K562 (cell line): ENCODE results near the gene SHOX. TPM values are rescaled to one million over a fixed set of nuclear protein-coding genes. Genes with fewer than 3 reads are reported as not detected.

ENCODE experiments used
- ATAC-seq: fragments of 200-7000 bp; cut with Tn5 transposase; 3 replicates; pipeline ENCODE4 v1.9.1; 2020; ENCODE audit warnings: moderate library complexity
- BruUV-seq: library from RNA; stranded (reverse); fragments of 400-500 nt; replicated peaks from 2 replicates; lab custom pipeline; 2021; lab: Mats Ljungman, UMichigan
- CTCF ChIA-PET: fragments of 300-600 bp; formaldehyde crosslinking; extraction: SDS; loops from one replicate; lab custom pipeline; 2021; ENCODE audit warnings: low intra/inter-chr PET ratio; lab: Yijun Ruan, JAX
- POLR2A ChIA-PET: fragments of 300-600, 350-650 bp; sonication (Branson Sonifier 250); formaldehyde crosslinking; extraction: SDS; loops from one replicate; lab custom pipeline; 2021; ENCODE audit warnings: antibody characterized with exemption, inconsistent platforms; lab: Yijun Ruan, JAX
- DNase-seq, 4 experiments: peaks; one replicate each; pipeline versions ENCODE4 v3.0.0 to v3.0.0-alpha.2; 2011 to 2018; ENCODE audit warnings: low spot score in 3 of 4, mixed read lengths in 3 of 4; ENCODE audit errors: extremely low read depth in 1 of 4
- FAIRE-seq: peaks from 2 replicates; lab custom pipeline; 2011; peaks lifted over from hg19 to GRCh38; lab: Jason Lieb, UNC
- H2AFZ ChIP-seq: 2 replicates; pipeline ENCODE4 v1.6.0; 2011; ENCODE audit warnings: low read depth, low read length, control low read depth, inconsistent platforms
- H3K27ac ChIP-seq: fragments of 200-600 bp; 3 replicates; pipeline ENCODE4 v1.8.0; 2011; ENCODE audit warnings: low read depth, mild to moderate bottlenecking, control low read depth, inconsistent platforms, low read length, moderate library complexity, mixed read lengths; ENCODE audit errors: extremely low read depth
- H3K27me3 ChIP-seq, 2 experiments: fragments of 300-600 bp in 1 of 2; 2 replicates in 1 of 2; 3 replicates in 1 of 2; pipeline versions ENCODE4 v1.6.0 to v1.8.0; 2011; ENCODE audit warnings: inconsistent platforms in 2 of 2, low read length in 2 of 2, mild to moderate bottlenecking in 1 of 2, mixed read lengths in 1 of 2, moderate library complexity in 1 of 2; ENCODE audit not compliant: control insufficient read depth in 2 of 2, insufficient read depth in 2 of 2
- H3K36me3 ChIP-seq: fragments of 300-600 bp; 3 replicates; pipeline ENCODE4 v1.8.0; 2011; ENCODE audit warnings: mild to moderate bottlenecking, low read length, inconsistent platforms; ENCODE audit not compliant: control insufficient read depth, insufficient read depth
- H3K4me1 ChIP-seq, 2 experiments: fragments of 200-600 bp in 1 of 2; replicated peaks in 1 of 2; 2 replicates in 1 of 2; 3 replicates in 1 of 2; pipeline versions ENCODE4 v1.5.1 to v1.8.0; 2011; ENCODE audit warnings: inconsistent platforms in 2 of 2, low read length in 2 of 2, mild to moderate bottlenecking in 1 of 2, mixed read lengths in 1 of 2, moderate library complexity in 1 of 2; ENCODE audit not compliant: control insufficient read depth in 2 of 2, insufficient read depth in 2 of 2
- H3K4me2 ChIP-seq: 2 replicates; pipeline ENCODE4 v1.6.1; 2011; ENCODE audit warnings: low read length, control low read depth, inconsistent platforms, mixed read lengths; ENCODE audit not compliant: insufficient read depth
- H3K4me3 ChIP-seq: fragments of 200-600 bp; sonication (generic), shearing (Covaris generic); 2 replicates; pipeline ENCODE4 v1.5.1; 2016; ENCODE audit warnings: control low read depth, inconsistent platforms
- H3K79me2 ChIP-seq: fragments of 200-600 bp; 3 replicates; pipeline ENCODE4 v1.8.0; 2011; ENCODE audit warnings: low read length, inconsistent platforms; ENCODE audit not compliant: control insufficient read depth, insufficient read depth
- H3K9ac ChIP-seq, 2 experiments: 2 replicates each; pipeline versions ENCODE4 v1.6.0 to v1.6.1; 2011; ENCODE audit warnings: low read depth in 2 of 2, low read length in 2 of 2, control low read depth in 1 of 2, inconsistent platforms in 1 of 2, mild to moderate bottlenecking in 1 of 2, mixed read lengths in 1 of 2; ENCODE audit not compliant: insufficient read depth in 1 of 2
- H3K9me1 ChIP-seq: one replicate; pipeline ENCODE4 v1.6.0; 2011; ENCODE audit warnings: inconsistent platforms, mild to moderate bottlenecking, low read length, moderate library complexity; ENCODE audit not compliant: control insufficient read depth, insufficient read depth
- H3K9me3 ChIP-seq: replicated peaks from 2 replicates; pipeline ENCODE4 v1.5.1; 2011; ENCODE audit warnings: low read depth, low read length, inconsistent platforms; ENCODE audit not compliant: control insufficient read depth, insufficient read depth
- H4K20me1 ChIP-seq: replicated peaks from 2 replicates; pipeline ENCODE4 v1.6.1; 2011; ENCODE audit warnings: low read length, inconsistent platforms, mixed read lengths; ENCODE audit not compliant: control insufficient read depth, insufficient read depth
- NRF1 ChIP-seq, 2 experiments: fragments of 450-650 bp; IDR thresholded peaks in 1 of 2; conservative IDR thresholded peaks in 1 of 2; 2 replicates each; pipeline ENCODE4 v1.6.1; 2014; ENCODE audit warnings: mild to moderate bottlenecking in 2 of 2
- PHF21A ChIP-seq: fragments of 450-650 bp; IDR thresholded peaks from 2 replicates; pipeline ENCODE4 v1.6.1; 2017; ENCODE audit warnings: low read depth, borderline replicate concordance
- ZFP36 ChIP-seq: fragments of 150-350 bp; IDR thresholded peaks from 2 replicates; pipeline ENCODE4 v1.6.1; 2018; ENCODE audit warnings: low read length, low read depth; ENCODE audit not compliant: partially characterized antibody
- ZNF263 ChIP-seq: sonication (generic); formaldehyde crosslinking; IDR thresholded peaks from 2 replicates; pipeline ENCODE4 v1.8.0; 2022; ENCODE audit warnings: mild to moderate bottlenecking, missing genetic modification reagents, borderline replicate concordance
- ZNF696 ChIP-seq: fragments of 250-450 bp; sonication (Bioruptor Pico); conservative IDR thresholded peaks from 2 replicates; pipeline ENCODE4 v1.4.0; 2020; ENCODE audit warnings: mild to moderate bottlenecking, moderate library complexity
- WGBS: fragments of 100-300 bp; shearing (Covaris generic); methylation state at CpG from one replicate; pipeline ENCODE4 v1.1.6; 2016; ENCODE audit warnings: low coverage, mixed read lengths; ENCODE audit not compliant: insufficient coverage; ENCODE audit errors: missing lambda C conversion rate; 5-methylcytosine and 5-hydroxymethylcytosine counted together
- in situ Hi-C: fragments of 300-500 bp; cut with MboI; formaldehyde crosslinking; loops from 4 replicates; pipeline ENCODE4 v1.15.0; 2018; ENCODE audit warnings: inconsistent platforms, mixed read lengths
- intact Hi-C: fragments of 100-400 bp; cut with micrococcal nuclease; formaldehyde crosslinking; loops from 2 replicates; pipeline ENCODE4 v1.14.2; 2022
- polyA plus RNA-seq, 8 experiments: library from polyadenylated mRNA; depleted of rRNA in 4 of 8; stranded (reverse) in 5 of 8; unstranded in 3 of 8; fragments of >200 nt; fragmentation: Nextera tagmentation in 2 of 8; fragmentation: Illumina TruSeq in 1 of 8; extraction: Ambion mirVana in 2 of 8; extraction: Trizol in 1 of 8; gene quantifications; 2 replicates each; pipeline versions ENCODE4 v1.2.1 to v1.2.3, GENCODE V29; 2011 to 2014; ENCODE audit warnings: inconsistent platforms in 1 of 8, missing spikeins in 1 of 8
- total RNA-seq, 7 experiments: library from RNA; depleted of rRNA in 6 of 7; stranded (reverse); fragments of >200 nt in 6 of 7; fragmentation: Illumina TruSeq in 2 of 7; extraction: Trizol in 2 of 7; gene quantifications; 2 replicates each; pipeline versions ENCODE4 v1.2.1 to v1.2.3, GENCODE V29; 2011 to 2021; ENCODE audit warnings: low replicate concordance in 1 of 7
- TF ChIP-seq, protein P1 (sequence below): fragments of 200-800 bp; sonication (Bioruptor generic); IDR thresholded peaks from 2 replicates; pipeline ENCODE4 v1.6.1; 2017; ENCODE audit warnings: missing genetic modification characterization, missing compliant biosample characterization
- TF ChIP-seq, protein P2 (sequence below): fragments of 200-800 bp; sonication (Bioruptor generic); IDR thresholded peaks from 2 replicates; pipeline ENCODE4 v1.6.1; 2016; ENCODE audit warnings: missing genetic modification characterization, missing compliant biosample characterization
- TF ChIP-seq, protein P3 (sequence below): sonication (generic); formaldehyde crosslinking; IDR thresholded peaks from 2 replicates; pipeline ENCODE4 v1.8.0; 2022; ENCODE audit warnings: mild to moderate bottlenecking, low read depth, missing genetic modification reagents

The SHOX gene
- total and polyA plus RNA-seq, 9 of the 15 experiments (the other 6 are each of a cell fraction or from before 2014, with no cell fraction given), result not detected

DNA sequence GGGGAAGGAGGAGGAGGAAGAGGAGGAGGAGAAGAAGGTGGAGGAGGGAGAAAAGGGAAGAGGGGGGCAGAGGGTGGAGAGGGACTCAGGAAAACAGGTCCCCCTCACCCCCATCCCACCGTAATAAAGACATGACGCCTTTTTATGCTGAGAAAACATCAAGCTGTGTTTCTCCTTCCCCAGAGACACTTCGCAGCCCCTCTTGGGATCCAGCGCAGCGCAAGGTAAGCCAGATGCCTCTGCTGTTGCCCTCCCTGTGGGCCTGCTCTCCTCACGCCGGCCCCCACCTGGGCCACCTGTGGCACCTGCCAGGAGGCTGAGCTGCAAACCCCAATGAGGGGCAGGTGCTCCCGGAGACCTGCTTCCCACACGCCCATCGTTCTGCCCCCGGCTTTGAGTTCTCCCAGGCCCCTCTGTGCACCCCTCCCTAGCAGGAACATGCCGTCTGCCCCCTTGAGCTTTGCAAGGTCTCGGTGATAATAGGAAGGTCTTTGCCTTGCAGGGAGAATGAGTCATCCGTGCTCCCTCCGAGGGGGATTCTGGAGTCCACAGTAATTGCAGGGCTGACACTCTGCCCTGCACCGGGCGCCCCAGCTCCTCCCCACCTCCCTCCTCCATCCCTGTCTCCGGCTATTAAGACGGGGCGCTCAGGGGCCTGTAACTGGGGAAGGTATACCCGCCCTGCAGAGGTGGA is 45.3 kb upstream of the SHOX start:
- H2AFZ ChIP-seq, result no peak overlapping the region
- no peak overlapping the region for H3K4me3 ChIP-seq
- H3K27me3 ChIP-seq, result no peaks in the 10 kb centered on the region
- ChIA-PET POLR2A (no interaction called here), CTCF (no interaction called here)
- intact Hi-C loops, result no loop called here
- no TSS peak for BruUV-seq
- no peaks in the 10 kb centered on the region for H3K9me1 ChIP-seq
- H3K9ac ChIP-seq, result no peak overlapping the region
- ATAC-seq (no peak), FAIRE-seq (no peak), DNase-seq (no peak)
- no peaks in the 10 kb centered on the region for H3K4me1 ChIP-seq
- no peaks in the 10 kb centered on the region for H3K36me3 ChIP-seq
- peaks cover 4% of the 10 kb centered on the region for H3K9me3 ChIP-seq
- H3K79me2 ChIP-seq, result no peaks in the 10 kb centered on the region
- H4K20me1 ChIP-seq, result no peaks in the 10 kb centered on the region
- no peak overlapping the region for H3K4me2 ChIP-seq
- WGBS, result 0% methylated on average over 11 of the region's 21 CpGs
- in situ Hi-C loops, result no loop called here
- H3K27ac ChIP-seq, result no peak overlapping the region
- TF ChIP-seq PHF21A (no peak), ZFP36 (no peak), ZNF263 (CRISPR knock-in tag) (no peak), ZNF696 (no peak), NRF1 (conservative IDR thresholded peaks at IDR 0.05 in 1 of 2, IDR thresholded peaks at IDR 0.05 in 1 of 2) (no peak)
- TF ChIP-seq, protein P1, sequence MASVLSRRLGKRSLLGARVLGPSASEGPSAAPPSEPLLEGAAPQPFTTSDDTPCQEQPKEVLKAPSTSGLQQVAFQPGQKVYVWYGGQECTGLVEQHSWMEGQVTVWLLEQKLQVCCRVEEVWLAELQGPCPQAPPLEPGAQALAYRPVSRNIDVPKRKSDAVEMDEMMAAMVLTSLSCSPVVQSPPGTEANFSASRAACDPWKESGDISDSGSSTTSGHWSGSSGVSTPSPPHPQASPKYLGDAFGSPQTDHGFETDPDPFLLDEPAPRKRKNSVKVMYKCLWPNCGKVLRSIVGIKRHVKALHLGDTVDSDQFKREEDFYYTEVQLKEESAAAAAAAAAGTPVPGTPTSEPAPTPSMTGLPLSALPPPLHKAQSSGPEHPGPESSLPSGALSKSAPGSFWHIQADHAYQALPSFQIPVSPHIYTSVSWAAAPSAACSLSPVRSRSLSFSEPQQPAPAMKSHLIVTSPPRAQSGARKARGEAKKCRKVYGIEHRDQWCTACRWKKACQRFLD (CRISPR knock-in tag), result no peak
- TF ChIP-seq, protein P2, sequence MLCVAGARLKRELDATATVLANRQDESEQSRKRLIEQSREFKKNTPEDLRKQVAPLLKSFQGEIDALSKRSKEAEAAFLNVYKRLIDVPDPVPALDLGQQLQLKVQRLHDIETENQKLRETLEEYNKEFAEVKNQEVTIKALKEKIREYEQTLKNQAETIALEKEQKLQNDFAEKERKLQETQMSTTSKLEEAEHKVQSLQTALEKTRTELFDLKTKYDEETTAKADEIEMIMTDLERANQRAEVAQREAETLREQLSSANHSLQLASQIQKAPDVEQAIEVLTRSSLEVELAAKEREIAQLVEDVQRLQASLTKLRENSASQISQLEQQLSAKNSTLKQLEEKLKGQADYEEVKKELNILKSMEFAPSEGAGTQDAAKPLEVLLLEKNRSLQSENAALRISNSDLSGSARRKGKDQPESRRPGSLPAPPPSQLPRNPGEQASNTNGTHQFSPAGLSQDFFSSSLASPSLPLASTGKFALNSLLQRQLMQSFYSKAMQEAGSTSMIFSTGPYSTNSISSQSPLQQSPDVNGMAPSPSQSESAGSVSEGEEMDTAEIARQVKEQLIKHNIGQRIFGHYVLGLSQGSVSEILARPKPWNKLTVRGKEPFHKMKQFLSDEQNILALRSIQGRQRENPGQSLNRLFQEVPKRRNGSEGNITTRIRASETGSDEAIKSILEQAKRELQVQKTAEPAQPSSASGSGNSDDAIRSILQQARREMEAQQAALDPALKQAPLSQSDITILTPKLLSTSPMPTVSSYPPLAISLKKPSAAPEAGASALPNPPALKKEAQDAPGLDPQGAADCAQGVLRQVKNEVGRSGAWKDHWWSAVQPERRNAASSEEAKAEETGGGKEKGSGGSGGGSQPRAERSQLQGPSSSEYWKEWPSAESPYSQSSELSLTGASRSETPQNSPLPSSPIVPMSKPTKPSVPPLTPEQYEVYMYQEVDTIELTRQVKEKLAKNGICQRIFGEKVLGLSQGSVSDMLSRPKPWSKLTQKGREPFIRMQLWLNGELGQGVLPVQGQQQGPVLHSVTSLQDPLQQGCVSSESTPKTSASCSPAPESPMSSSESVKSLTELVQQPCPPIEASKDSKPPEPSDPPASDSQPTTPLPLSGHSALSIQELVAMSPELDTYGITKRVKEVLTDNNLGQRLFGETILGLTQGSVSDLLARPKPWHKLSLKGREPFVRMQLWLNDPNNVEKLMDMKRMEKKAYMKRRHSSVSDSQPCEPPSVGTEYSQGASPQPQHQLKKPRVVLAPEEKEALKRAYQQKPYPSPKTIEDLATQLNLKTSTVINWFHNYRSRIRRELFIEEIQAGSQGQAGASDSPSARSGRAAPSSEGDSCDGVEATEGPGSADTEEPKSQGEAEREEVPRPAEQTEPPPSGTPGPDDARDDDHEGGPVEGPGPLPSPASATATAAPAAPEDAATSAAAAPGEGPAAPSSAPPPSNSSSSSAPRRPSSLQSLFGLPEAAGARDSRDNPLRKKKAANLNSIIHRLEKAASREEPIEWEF (CRISPR knock-in tag), result no peak
- TF ChIP-seq, protein P3, sequence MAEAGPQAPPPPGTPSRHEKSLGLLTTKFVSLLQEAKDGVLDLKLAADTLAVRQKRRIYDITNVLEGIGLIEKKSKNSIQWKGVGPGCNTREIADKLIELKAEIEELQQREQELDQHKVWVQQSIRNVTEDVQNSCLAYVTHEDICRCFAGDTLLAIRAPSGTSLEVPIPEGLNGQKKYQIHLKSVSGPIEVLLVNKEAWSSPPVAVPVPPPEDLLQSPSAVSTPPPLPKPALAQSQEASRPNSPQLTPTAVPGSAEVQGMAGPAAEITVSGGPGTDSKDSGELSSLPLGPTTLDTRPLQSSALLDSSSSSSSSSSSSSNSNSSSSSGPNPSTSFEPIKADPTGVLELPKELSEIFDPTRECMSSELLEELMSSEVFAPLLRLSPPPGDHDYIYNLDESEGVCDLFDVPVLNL (CRISPR knock-in tag), result no peak
